Fibroblast of lung (primary cell): ENCODE measurements around the gene SPEF2. TPM values are rescaled to one million over a fixed set of nuclear protein-coding genes. Genes with fewer than 3 reads are reported as not detected.
A peak's percentile ranks its signal among the peaks of the same experiment; 100 is the strongest.

Experiments
- DNase-seq, 2 donors: peaks; one replicate each; pipeline versions ENCODE4 v3.0.0 to v3.0.0-alpha.2; 2010; ENCODE audit warnings: low read depth in 2 of 2
- H2AFZ ChIP-seq: 2 replicates; pipeline ENCODE4 v1.5.1; 2012; ENCODE audit warnings: low read length, control low read depth, inconsistent platforms
- H3K27ac ChIP-seq: 2 replicates; pipeline ENCODE4 v1.5.1; 2011; ENCODE audit warnings: low read length, control low read depth; ENCODE audit not compliant: insufficient read depth
- H3K27me3 ChIP-seq: 2 replicates; pipeline ENCODE4 v1.5.1; 2011; ENCODE audit warnings: mild to moderate bottlenecking, low read length; ENCODE audit not compliant: control insufficient read depth, insufficient read depth
- H3K36me3 ChIP-seq: 2 replicates; pipeline ENCODE4 v1.5.1; 2011; ENCODE audit warnings: low read length; ENCODE audit not compliant: control insufficient read depth, insufficient read depth
- H3K4me1 ChIP-seq: 2 replicates; pipeline ENCODE4 v1.5.1; 2011; ENCODE audit warnings: low read length; ENCODE audit not compliant: control insufficient read depth, insufficient read depth; ENCODE audit errors: extremely low read depth
- H3K4me2 ChIP-seq: 2 replicates; pipeline ENCODE4 v1.5.1; 2011; ENCODE audit warnings: low read length, control low read depth; ENCODE audit not compliant: insufficient read depth; ENCODE audit errors: extremely low read depth
- H3K4me3 ChIP-seq, 4 experiments: fragments of 200-600 bp in 1 of 4; sonication (generic) in 1 of 4; replicated peaks in 1 of 4; 2 replicates each; pipeline ENCODE4 v1.5.1; 2011 to 2016; ENCODE audit warnings: low read length in 4 of 4, low read depth in 3 of 4, mild to moderate bottlenecking in 3 of 4, control low read depth in 2 of 4, inconsistent platforms in 1 of 4, mixed read lengths in 1 of 4; ENCODE audit not compliant: insufficient read depth in 1 of 4; ENCODE audit errors: control extremely low read depth in 1 of 4
- H3K79me2 ChIP-seq: 2 replicates; pipeline ENCODE4 v1.5.1; 2012; ENCODE audit warnings: mild to moderate bottlenecking, low read length, inconsistent platforms; ENCODE audit not compliant: control insufficient read depth, insufficient read depth
- H3K9ac ChIP-seq: 2 replicates; pipeline ENCODE4 v1.5.1; 2011; ENCODE audit warnings: mild to moderate bottlenecking, low read length, control low read depth; ENCODE audit not compliant: insufficient read depth
- H3K9me3 ChIP-seq: 2 replicates; pipeline ENCODE4 v1.5.1; 2012; ENCODE audit warnings: low read depth, low read length; ENCODE audit not compliant: control insufficient read depth, insufficient read depth
- H4K20me1 ChIP-seq: 2 replicates; pipeline ENCODE4 v1.5.1; 2011; ENCODE audit warnings: low read length; ENCODE audit not compliant: control insufficient read depth, insufficient read depth; ENCODE audit errors: extremely low read depth
- EZH2 ChIP-seq: IDR thresholded peaks from 2 replicates; pipeline ENCODE4 v1.5.1; 2012; ENCODE audit warnings: low read length, control low read depth, mild to moderate bottlenecking; ENCODE audit errors: missing control alignments
- polyA plus RNA-seq, 2 donors: library from polyadenylated mRNA; depleted of rRNA in 1 of 2; stranded (reverse) in 1 of 2; unstranded in 1 of 2; fragments of >200 nt; gene quantifications; 2 replicates each; pipeline ENCODE4 v1.2.1, GENCODE V29; 2011 to 2012; ENCODE audit warnings: missing spikeins in 1 of 2
- total RNA-seq: library from RNA; depleted of rRNA; stranded (reverse); fragments of >200 nt; gene quantifications from 2 replicates; pipeline ENCODE4 v1.2.1, GENCODE V29; 2014
- TF ChIP-seq, protein P1 (sequence below), 2 donors: IDR thresholded peaks in 1 of 2; conservative IDR thresholded peaks in 1 of 2; 1 replicate in 1 of 2; 2 replicates in 1 of 2; pipeline ENCODE4 v1.5.1; 2011 to 2012; ENCODE audit warnings: low read length in 2 of 2, control low read depth in 1 of 2, inconsistent platforms in 1 of 2, low read depth in 1 of 2, mild to moderate bottlenecking in 1 of 2

SPEF2 gene
- total and polyA plus RNA-seq, 2 donors (not counting 1 experiment from before 2014, with no cell fraction given) = 5.2 to 5.9 TPM

DNA sequence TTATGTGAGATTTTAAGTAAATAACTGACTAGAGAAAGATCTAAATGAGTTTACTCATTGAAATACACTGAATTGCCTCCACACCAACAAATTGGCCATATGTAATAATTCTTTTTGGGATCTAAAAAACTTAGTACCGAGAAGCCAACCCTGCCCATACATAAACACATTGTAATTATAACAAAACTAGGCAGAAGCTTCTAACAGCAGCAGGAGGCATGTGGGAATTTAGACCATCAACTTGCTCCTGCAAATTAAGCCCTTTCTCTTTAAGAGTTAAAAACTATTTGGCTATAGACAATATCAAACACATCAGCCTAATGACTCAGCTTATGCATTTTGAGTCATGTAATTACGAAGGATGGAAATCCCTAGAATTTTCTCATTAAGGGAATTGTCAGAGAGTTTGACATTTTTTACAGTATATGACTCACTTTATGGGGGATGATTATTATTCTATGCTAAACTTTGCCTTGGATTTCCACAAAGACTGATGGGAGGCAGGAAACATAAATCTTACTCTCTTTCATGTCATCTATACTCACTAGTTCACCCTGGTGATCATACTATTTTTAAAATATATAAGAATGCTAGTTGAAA lies 240.0 kb downstream of the SPEF2 start:
- H2AFZ ChIP-seq = no peak overlapping the region
- H3K9ac ChIP-seq = peak overlapping the region; percentile 0
- H3K4me2 ChIP-seq = peak overlapping the region; percentile 83
- peaks cover 15% of the 10 kb centered on the region for H3K79me2 ChIP-seq
- peak overlapping the region in 3 of 4 experiments; percentile 29 to 58 (median 45) for H3K4me3 ChIP-seq
- peak; percentile 81 to 92 for DNase-seq
- H3K9me3 ChIP-seq = no peaks in the 10 kb centered on the region
- H3K36me3 ChIP-seq = peaks cover 2% of the 10 kb centered on the region
- peaks cover 14% of the 10 kb centered on the region for H3K4me1 ChIP-seq
- H4K20me1 ChIP-seq = no peaks in the 10 kb centered on the region
- TF ChIP-seq, protein P1, sequence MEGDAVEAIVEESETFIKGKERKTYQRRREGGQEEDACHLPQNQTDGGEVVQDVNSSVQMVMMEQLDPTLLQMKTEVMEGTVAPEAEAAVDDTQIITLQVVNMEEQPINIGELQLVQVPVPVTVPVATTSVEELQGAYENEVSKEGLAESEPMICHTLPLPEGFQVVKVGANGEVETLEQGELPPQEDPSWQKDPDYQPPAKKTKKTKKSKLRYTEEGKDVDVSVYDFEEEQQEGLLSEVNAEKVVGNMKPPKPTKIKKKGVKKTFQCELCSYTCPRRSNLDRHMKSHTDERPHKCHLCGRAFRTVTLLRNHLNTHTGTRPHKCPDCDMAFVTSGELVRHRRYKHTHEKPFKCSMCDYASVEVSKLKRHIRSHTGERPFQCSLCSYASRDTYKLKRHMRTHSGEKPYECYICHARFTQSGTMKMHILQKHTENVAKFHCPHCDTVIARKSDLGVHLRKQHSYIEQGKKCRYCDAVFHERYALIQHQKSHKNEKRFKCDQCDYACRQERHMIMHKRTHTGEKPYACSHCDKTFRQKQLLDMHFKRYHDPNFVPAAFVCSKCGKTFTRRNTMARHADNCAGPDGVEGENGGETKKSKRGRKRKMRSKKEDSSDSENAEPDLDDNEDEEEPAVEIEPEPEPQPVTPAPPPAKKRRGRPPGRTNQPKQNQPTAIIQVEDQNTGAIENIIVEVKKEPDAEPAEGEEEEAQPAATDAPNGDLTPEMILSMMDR (conservative IDR thresholded peaks at IDR 0.05 in 1 of 2, IDR thresholded peaks at IDR 0.05 in 1 of 2; ENCODE audit: low read depth in 1 of 2, low read length in 2 of 2) = no peak
- no peak for TF ChIP-seq EZH2
- H3K27me3 ChIP-seq = no peaks in the 10 kb centered on the region
- peak overlapping the region; percentile 61 for H3K27ac ChIP-seq

- DNase-seq = peak; percentile 46 to 74
- Histone ChIP-seq H3K27me3 (no peaks in the 10 kb centered on the region), H3K9me3 (no peaks in the 10 kb centered on the region), H3K4me2 (peak overlapping the region; percentile 84), H3K79me2 (peaks cover 15% of the 10 kb centered on the region), H3K27ac (peak overlapping the region; percentile 55), H3K4me3 (peak overlapping the region in 2 of 4 experiments; percentile 40 to 58), H4K20me1 (no peaks in the 10 kb centered on the region), H3K9ac (no peak overlapping the region), H3K4me1 (peaks cover 14% of the 10 kb centered on the region), H2AFZ (peak overlapping the region; percentile 10), H3K36me3 (peaks cover 4% of the 10 kb centered on the region)
- TF ChIP-seq EZH2 = no peak
- TF ChIP-seq, protein P1 (conservative IDR thresholded peaks at IDR 0.05 in 1 of 2, IDR thresholded peaks at IDR 0.05 in 1 of 2; ENCODE audit: low read depth in 1 of 2, low read length in 2 of 2) = no peak
Measured at GRCh38 chr5:35859101-35859661, 241.5 kb downstream of the SPEF2 start.

GRCh38 chr5:35860686-35861085 lies 243.0 kb downstream of the SPEF2 start:
- Histone ChIP-seq H3K4me3 (no peak overlapping the region), H3K4me2 (no peak overlapping the region)
- TF ChIP-seq EZH2 = no peak
- TF ChIP-seq, protein P1 (conservative IDR thresholded peaks at IDR 0.05 in 1 of 2, IDR thresholded peaks at IDR 0.05 in 1 of 2; ENCODE audit: low read depth in 1 of 2, low read length in 2 of 2) = no peak

More at GRCh38 chr5:35860686-35861085, 243.0 kb downstream of the SPEF2 start:
- DNase-seq = peak in 1 of 2 donors; percentile 67
- Histone ChIP-seq H3K27ac (no peak overlapping the region), H3K79me2 (peaks cover 15% of the 10 kb centered on the region), H3K9me3 (no peaks in the 10 kb centered on the region), H3K27me3 (no peaks in the 10 kb centered on the region), H3K36me3 (peaks cover 4% of the 10 kb centered on the region), H3K9ac (no peak overlapping the region), H2AFZ (no peak overlapping the region), H4K20me1 (no peaks in the 10 kb centered on the region), H3K4me1 (peaks cover 14% of the 10 kb centered on the region)
